ENCODE results near the gene LIMCH1.

LIMCH1 gene

DNA sequence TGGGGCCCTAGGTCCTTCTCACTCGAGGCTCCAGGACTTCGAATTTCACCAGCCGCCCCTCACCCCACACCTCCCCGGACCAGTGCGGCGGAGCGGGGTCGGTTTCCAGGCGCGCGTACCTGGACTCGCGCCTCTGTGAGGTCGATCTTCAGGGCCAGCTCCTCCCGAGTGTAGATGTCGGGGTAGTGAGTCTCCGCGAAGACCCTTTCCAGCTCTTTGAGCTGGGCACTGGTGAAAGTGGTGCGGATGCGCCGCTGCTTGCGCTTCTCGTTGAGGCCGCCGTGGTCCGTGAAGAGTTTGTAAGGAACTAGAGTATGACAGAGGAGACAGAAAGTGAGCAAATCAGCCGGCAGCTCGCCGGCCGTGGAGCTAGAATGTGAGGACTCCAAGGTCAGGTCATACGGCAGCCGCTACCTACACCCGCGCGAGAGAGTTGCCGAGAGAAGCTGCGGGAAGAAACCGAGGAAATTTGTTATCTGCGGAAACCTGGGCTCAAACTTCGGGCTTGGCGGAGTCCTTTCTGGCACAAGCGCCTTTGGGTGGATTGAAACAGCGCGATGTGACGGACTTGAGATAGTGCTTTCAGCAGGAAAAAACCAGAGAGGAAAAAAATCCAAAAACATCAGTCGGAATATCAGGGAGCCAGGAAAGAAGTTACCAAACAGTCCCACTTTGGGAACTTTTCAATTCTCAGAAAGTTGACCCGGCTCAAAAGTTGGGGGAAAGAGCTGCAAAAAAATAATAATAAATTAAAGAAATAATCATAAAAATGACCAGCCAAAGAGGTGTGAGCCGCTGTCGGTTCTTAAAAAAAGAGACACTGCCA, 209.5 kb downstream of the LIMCH1 start:
- H3K4me3 ChIP-seq (ENCODE audit: low read depth, low read length): no peak overlapping the region
- TF ChIP-seq, protein P1, sequence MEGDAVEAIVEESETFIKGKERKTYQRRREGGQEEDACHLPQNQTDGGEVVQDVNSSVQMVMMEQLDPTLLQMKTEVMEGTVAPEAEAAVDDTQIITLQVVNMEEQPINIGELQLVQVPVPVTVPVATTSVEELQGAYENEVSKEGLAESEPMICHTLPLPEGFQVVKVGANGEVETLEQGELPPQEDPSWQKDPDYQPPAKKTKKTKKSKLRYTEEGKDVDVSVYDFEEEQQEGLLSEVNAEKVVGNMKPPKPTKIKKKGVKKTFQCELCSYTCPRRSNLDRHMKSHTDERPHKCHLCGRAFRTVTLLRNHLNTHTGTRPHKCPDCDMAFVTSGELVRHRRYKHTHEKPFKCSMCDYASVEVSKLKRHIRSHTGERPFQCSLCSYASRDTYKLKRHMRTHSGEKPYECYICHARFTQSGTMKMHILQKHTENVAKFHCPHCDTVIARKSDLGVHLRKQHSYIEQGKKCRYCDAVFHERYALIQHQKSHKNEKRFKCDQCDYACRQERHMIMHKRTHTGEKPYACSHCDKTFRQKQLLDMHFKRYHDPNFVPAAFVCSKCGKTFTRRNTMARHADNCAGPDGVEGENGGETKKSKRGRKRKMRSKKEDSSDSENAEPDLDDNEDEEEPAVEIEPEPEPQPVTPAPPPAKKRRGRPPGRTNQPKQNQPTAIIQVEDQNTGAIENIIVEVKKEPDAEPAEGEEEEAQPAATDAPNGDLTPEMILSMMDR (conservative IDR thresholded peaks at IDR 0.05; ENCODE audit: low read depth, low read length): no peak
- DNase-seq (ENCODE audit: low read depth): no peak

DNA sequence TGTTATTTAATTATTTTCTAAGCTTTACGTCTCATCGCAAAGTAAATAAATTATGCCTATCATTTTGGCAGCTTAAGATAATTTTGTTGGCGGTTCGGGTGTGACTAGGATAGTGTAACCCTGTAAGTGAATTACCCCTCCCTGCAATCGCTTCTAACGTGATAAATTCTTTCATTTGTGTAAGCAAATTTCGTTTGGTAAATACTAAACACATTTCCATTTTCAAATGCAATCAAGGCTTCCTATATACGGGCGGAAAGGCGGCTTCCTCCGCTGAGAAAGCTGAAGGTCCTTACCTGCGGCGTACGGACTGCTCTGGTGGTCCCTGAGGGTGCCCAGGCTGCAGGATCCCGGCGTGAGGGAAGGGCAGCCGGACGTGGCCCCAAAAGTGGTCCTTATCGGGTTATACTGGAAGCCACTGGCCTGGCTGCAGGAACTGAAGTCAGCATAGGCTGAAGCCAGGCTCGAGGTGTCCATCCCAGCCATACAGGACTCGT, 210.2 kb downstream of the LIMCH1 start:
- DNase-seq (ENCODE audit: low read depth): no peak
- TF ChIP-seq, protein P1 (conservative IDR thresholded peaks at IDR 0.05; ENCODE audit: low read depth, low read length): no peak
- H3K4me3 ChIP-seq (ENCODE audit: low read depth, low read length): no peak overlapping the region

DNA sequence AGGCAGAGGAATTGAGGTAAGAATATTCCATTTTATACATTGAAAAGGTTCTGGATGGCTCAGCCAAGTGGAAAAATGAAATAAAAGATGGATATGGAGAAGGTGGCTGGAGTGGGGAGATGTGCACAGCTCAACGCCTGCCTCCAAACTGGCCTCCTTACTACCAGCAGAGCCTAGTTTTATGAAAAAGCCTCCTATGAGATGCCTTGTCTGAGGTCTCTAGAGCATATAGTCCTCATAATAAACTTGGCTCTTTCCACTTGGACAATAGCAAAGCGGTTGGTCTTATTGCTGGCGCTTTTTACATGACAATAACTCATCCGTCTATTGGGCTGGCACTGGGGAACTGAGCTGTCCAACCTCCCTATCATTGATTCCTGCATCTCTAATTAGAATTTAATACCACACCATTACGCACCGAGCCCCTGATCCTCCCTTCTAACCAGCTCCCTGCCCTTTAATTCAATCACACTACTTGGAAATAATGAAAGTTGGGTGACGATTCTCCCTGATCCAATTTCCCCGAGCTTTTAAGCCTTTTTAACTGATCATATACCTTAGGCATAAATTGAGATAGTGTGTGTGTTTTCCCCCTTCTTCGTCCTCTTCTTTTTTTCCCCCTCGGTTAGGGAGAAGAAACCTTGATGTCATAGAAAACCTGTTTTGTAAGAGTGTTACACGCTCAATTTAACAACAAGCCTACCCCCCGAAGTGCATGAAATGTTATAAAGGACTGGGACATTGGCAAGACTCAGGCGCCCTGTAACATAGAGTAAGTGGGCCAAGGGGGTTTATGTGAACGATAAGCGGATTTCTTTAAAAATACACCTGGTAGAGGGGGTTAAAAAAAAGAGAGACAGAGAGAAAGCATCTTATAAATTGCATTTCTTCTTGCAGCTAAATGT, 210.9 kb downstream of the LIMCH1 start, which contains the start of gene PHOX2B:
Gene PHOX2B, minus strand, starts transcription at position 155 of the 905 bp plus-strand sequence. Its CDS starts 115 bp downstream, at position 40.
- H3K4me3 ChIP-seq (ENCODE audit: low read depth, low read length): no peak within 1 kb of the TSS
- TF ChIP-seq, protein P1 (conservative IDR thresholded peaks at IDR 0.05; ENCODE audit: low read depth, low read length): no peak
- DNase-seq (ENCODE audit: low read depth): no peak

DNA sequence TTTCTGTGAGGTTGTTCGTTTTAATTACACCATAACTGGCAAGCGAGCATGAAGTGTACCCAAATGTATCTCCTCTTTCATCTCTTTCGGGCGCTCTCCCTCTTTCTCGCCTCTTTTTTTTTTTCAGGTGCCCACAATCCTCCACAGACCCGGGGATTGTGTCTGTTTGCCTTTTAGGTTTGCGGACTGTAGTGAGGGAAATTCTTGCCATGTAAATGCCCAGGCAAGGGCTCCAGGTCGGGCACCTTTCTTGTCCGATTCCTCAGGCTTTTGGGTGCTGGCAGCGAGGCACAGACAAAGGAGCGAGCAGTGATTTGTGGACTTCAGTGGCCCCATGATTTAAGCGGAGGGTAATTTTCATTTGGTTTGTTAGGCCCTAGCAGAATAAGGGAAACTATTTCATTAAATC, 211.7 kb downstream of the LIMCH1 start:
- TF ChIP-seq, protein P1 (conservative IDR thresholded peaks at IDR 0.05; ENCODE audit: low read depth, low read length): no peak
- no peak overlapping the region for H3K4me3 ChIP-seq (ENCODE audit: low read depth, low read length)
- DNase-seq (ENCODE audit: low read depth): no peak
